Measurements from ENCODE around the gene MAP2K6.

Gene MAP2K6

GRCh38 chr17:69539274-69539673 is 124.8 kb downstream of the MAP2K6 start:
- TF ChIP-seq, protein P1, sequence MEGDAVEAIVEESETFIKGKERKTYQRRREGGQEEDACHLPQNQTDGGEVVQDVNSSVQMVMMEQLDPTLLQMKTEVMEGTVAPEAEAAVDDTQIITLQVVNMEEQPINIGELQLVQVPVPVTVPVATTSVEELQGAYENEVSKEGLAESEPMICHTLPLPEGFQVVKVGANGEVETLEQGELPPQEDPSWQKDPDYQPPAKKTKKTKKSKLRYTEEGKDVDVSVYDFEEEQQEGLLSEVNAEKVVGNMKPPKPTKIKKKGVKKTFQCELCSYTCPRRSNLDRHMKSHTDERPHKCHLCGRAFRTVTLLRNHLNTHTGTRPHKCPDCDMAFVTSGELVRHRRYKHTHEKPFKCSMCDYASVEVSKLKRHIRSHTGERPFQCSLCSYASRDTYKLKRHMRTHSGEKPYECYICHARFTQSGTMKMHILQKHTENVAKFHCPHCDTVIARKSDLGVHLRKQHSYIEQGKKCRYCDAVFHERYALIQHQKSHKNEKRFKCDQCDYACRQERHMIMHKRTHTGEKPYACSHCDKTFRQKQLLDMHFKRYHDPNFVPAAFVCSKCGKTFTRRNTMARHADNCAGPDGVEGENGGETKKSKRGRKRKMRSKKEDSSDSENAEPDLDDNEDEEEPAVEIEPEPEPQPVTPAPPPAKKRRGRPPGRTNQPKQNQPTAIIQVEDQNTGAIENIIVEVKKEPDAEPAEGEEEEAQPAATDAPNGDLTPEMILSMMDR (conservative IDR thresholded peaks at IDR 0.05; ENCODE audit: low read depth, low read length) = no peak
- H3K4me1 ChIP-seq (ENCODE audit: low read depth, poor library complexity, severe bottlenecking) = no peaks in the 10 kb centered on the region
- no peak overlapping the region for H2AFZ ChIP-seq (ENCODE audit: low read depth)
- no peaks in the 10 kb centered on the region for H3K36me3 ChIP-seq (ENCODE audit: insufficient read depth)
- no peaks in the 10 kb centered on the region for H3K79me2 ChIP-seq (ENCODE audit: insufficient read depth, low read depth)
- no peak overlapping the region for H3K4me2 ChIP-seq
- H3K4me3 ChIP-seq (IDR thresholded peaks at IDR 0.05; ENCODE audit: insufficient read depth, low read depth, low read length) = no peak overlapping the region
- no peak overlapping the region for H3K27ac ChIP-seq
- no peaks in the 10 kb centered on the region for H3K27me3 ChIP-seq (ENCODE audit: insufficient read depth, low read depth)
- H4K20me1 ChIP-seq (ENCODE audit: insufficient read depth) = no peaks in the 10 kb centered on the region
- H3K9ac ChIP-seq = no peak overlapping the region

DNA sequence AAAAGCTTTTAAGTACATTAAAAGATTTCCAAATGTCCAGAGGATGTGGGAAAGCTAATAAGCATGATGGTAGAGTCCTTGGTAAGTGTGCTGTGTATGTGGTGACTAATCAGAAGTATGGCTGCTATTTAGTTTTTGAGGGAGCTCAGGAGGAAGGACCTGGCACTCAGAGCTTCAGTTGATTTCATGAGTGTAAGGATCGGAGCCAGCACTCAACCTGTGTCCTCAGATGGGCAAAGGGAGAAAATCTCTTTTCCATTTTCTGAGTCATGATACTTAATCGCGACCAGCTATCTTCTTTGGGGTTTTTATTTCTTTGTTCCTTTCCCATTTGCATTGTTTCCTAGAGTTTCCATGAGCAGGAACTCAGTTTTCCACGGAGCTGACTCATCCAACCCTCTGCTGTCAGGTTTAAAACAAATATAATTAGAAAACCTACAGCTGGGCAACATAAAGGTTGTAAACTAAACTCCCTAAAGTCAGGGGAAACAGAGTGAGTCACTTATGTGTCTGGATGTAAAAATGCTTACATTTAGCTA is 125.4 kb downstream of the MAP2K6 start:
- Histone ChIP-seq H2AFZ (ENCODE audit: low read depth) (no peak overlapping the region), H3K36me3 (ENCODE audit: insufficient read depth) (no peaks in the 10 kb centered on the region), H3K4me1 (ENCODE audit: low read depth, poor library complexity, severe bottlenecking) (no peaks in the 10 kb centered on the region), H3K27ac (no peak overlapping the region), H4K20me1 (ENCODE audit: insufficient read depth) (no peaks in the 10 kb centered on the region), H3K79me2 (ENCODE audit: insufficient read depth, low read depth) (no peaks in the 10 kb centered on the region), H3K9ac (no peak overlapping the region), H3K27me3 (ENCODE audit: insufficient read depth, low read depth) (no peaks in the 10 kb centered on the region), H3K4me2 (no peak overlapping the region), H3K4me3 (IDR thresholded peaks at IDR 0.05; ENCODE audit: insufficient read depth, low read depth, low read length) (no peak overlapping the region)
- TF ChIP-seq, protein P1 (conservative IDR thresholded peaks at IDR 0.05; ENCODE audit: low read depth, low read length) = no peak

DNA sequence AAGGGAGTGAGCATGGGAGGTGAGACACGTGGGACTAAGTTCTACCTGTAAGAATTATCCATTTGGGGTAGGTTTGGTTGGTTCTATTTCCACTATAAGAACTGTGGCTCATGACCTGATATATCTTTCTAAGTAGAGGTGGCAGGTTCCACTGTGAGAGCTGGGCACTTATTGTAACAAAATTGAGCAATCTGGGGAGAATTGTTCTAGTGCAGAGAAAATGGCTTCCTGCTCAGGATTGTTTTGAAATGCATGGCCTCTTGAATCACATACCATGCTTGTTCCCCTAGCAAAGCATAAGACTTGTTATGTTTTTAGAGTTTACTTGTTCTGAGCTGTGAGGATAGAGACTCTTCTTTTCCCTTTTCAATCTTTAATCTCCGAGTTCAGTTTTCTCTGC is 125.9 kb downstream of the MAP2K6 start:
- TF ChIP-seq, protein P1 (conservative IDR thresholded peaks at IDR 0.05; ENCODE audit: low read depth, low read length) = no peak
- no peak overlapping the region for H3K4me3 ChIP-seq (IDR thresholded peaks at IDR 0.05; ENCODE audit: insufficient read depth, low read depth, low read length)
- no peaks in the 10 kb centered on the region for H4K20me1 ChIP-seq (ENCODE audit: insufficient read depth)
- no peak overlapping the region for H2AFZ ChIP-seq (ENCODE audit: low read depth)
- H3K4me2 ChIP-seq = no peak overlapping the region
- no peaks in the 10 kb centered on the region for H3K36me3 ChIP-seq (ENCODE audit: insufficient read depth)
- no peak overlapping the region for H3K27ac ChIP-seq
- no peaks in the 10 kb centered on the region for H3K27me3 ChIP-seq (ENCODE audit: insufficient read depth, low read depth)
- no peaks in the 10 kb centered on the region for H3K79me2 ChIP-seq (ENCODE audit: insufficient read depth, low read depth)
- H3K4me1 ChIP-seq (ENCODE audit: low read depth, poor library complexity, severe bottlenecking) = no peaks in the 10 kb centered on the region
- no peak overlapping the region for H3K9ac ChIP-seq

- Histone ChIP-seq H3K9ac (no peak overlapping the region), H3K27me3 (ENCODE audit: insufficient read depth, low read depth) (no peaks in the 10 kb centered on the region), H3K79me2 (ENCODE audit: insufficient read depth, low read depth) (no peaks in the 10 kb centered on the region), H3K27ac (no peak overlapping the region), H3K36me3 (ENCODE audit: insufficient read depth) (no peaks in the 10 kb centered on the region), H2AFZ (ENCODE audit: low read depth) (no peak overlapping the region), H4K20me1 (ENCODE audit: insufficient read depth) (no peaks in the 10 kb centered on the region), H3K4me3 (IDR thresholded peaks at IDR 0.05; ENCODE audit: insufficient read depth, low read depth, low read length) (no peak overlapping the region), H3K4me1 (ENCODE audit: low read depth, poor library complexity, severe bottlenecking) (no peaks in the 10 kb centered on the region), H3K4me2 (no peak overlapping the region)
- TF ChIP-seq, protein P1 (conservative IDR thresholded peaks at IDR 0.05; ENCODE audit: low read depth, low read length) = no peak
These were observed 132.7 kb downstream of the MAP2K6 start for GRCh38 chr17:69547230-69547629.
